ENCODE results near the gene ZCRB1. TPM values are rescaled to one million over a fixed set of nuclear protein-coding genes. Genes with fewer than 3 reads are reported as not detected.

ZCRB1 gene
- total RNA-seq, 1 donor from 2014 or later = 59.4 TPM

DNA sequence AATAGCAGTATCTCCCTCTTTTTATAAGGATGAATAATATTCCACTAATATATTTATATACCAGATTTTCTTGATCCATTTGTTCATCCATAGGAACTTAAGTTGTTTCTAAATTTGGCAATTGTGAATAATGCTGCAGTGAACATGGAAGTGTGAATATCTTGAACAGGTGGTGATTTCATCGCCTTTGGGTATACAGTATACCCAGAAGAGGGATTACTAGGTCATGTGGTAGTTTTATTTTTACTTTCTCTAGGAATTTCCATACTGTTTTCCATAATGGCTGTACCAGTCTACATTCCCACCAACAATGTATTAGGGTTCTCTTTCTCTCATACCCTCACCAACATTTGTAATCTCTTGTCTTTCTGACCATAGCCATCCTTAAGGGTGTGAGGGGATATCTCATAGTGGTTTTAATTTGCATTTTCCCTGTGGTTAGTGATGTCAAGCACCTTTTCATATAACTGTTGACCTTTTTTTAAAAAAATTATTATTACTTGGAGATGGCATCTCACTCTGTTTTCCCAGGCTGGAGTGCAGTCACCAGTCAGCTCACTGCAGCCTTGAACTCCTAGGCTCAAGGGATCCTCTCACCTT is 20.6 kb upstream of the ZCRB1 start:
- Mint-ChIP-seq H3K27me3 (ENCODE audit: low read depth) (no peaks in the 10 kb centered on the region), H3K27ac (ENCODE audit: unreplicated experiment) (no peak overlapping the region), H3K36me3 (ENCODE audit: low read depth) (peaks cover 11% of the 10 kb centered on the region), H3K4me3 (no peak overlapping the region), H3K4me1 (peaks cover 5% of the 10 kb centered on the region), H3K9me3 (no peaks in the 10 kb centered on the region)
- TF ChIP-seq, protein P1, sequence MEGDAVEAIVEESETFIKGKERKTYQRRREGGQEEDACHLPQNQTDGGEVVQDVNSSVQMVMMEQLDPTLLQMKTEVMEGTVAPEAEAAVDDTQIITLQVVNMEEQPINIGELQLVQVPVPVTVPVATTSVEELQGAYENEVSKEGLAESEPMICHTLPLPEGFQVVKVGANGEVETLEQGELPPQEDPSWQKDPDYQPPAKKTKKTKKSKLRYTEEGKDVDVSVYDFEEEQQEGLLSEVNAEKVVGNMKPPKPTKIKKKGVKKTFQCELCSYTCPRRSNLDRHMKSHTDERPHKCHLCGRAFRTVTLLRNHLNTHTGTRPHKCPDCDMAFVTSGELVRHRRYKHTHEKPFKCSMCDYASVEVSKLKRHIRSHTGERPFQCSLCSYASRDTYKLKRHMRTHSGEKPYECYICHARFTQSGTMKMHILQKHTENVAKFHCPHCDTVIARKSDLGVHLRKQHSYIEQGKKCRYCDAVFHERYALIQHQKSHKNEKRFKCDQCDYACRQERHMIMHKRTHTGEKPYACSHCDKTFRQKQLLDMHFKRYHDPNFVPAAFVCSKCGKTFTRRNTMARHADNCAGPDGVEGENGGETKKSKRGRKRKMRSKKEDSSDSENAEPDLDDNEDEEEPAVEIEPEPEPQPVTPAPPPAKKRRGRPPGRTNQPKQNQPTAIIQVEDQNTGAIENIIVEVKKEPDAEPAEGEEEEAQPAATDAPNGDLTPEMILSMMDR (conservative IDR thresholded peaks at IDR 0.05) = no peak
- DNase-seq (ENCODE audit: low read depth, low spot score) = no peak

DNA sequence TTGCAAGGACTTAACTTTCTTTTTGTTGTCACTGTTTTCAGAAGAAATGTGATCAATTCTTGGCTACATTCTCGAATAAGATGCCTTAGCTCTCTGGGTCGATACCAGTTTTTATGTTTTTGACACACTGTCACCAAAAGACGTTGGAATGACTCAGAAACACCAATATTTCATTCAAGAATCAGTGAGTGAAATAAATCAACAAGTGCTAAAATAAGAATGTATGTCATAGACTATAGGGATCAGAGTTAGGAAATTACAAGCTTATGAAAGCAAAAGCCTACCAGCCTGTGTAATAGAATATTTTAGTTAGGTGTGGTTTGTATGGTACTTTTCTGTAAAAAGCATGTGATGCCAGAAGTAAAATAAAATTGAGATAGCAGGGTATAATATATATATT is 17.8 kb upstream of the ZCRB1 start:
- DNase-seq (ENCODE audit: low read depth, low spot score) = no peak
- Mint-ChIP-seq H3K27me3 (ENCODE audit: low read depth) (no peaks in the 10 kb centered on the region), H3K36me3 (ENCODE audit: low read depth) (peaks cover 2% of the 10 kb centered on the region), H3K4me1 (peaks cover 5% of the 10 kb centered on the region), H3K4me3 (no peak overlapping the region), H3K27ac (ENCODE audit: unreplicated experiment) (no peak overlapping the region), H3K9me3 (no peaks in the 10 kb centered on the region)
- TF ChIP-seq, protein P1 (conservative IDR thresholded peaks at IDR 0.05) = no peak

DNA sequence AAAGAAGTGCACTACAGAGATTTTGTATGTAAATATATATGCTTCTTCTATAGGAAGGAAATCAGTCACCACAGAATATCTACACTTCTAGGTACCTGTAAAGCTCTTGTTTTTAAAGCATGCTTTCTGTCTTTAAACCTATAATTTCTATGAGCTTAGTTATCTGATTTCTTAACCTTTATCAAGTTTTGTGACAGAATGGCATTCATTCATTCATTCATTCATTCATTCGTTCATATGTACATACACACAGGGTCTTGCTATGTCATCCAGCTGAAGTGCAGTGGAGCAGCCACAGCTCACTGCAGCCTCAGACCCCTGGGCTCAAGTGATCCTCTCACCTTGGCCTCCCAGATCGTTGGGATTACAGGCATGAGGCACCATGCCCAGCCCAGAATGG is 16.1 kb upstream of the ZCRB1 start:
- TF ChIP-seq, protein P1 (conservative IDR thresholded peaks at IDR 0.05) = no peak
- no peak overlapping the region for H3K27ac Mint-ChIP-seq (ENCODE audit: unreplicated experiment)
- peaks cover 5% of the 10 kb centered on the region for H3K4me1 Mint-ChIP-seq
- H3K4me3 Mint-ChIP-seq = no peak overlapping the region
- no peaks in the 10 kb centered on the region for H3K36me3 Mint-ChIP-seq (ENCODE audit: low read depth)
- no peaks in the 10 kb centered on the region for H3K9me3 Mint-ChIP-seq
- no peak for DNase-seq (ENCODE audit: low read depth, low spot score)
- no peaks in the 10 kb centered on the region for H3K27me3 Mint-ChIP-seq (ENCODE audit: low read depth)

DNA sequence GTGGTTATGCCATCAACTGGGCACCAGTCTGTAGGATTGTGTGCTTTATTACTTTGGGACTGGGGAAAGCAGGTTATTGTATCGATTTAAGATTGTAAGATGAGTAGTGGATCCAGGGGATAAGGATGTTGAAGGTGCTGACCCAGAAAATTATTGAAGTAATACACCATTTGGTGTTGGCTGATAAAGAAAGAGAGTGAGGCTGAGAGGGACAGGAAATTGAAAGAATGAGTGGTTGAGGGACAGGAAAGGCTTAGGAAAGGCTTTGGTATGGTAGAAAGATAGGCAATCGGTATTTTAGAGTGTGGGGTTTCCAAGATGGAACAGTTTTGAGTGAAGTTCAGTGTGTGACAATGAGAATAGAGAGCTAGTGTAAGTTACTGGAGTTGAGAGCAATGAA is 12.4 kb upstream of the ZCRB1 start:
- Mint-ChIP-seq H3K27ac (ENCODE audit: unreplicated experiment) (no peak overlapping the region), H3K36me3 (ENCODE audit: low read depth) (no peaks in the 10 kb centered on the region)
- TF ChIP-seq, protein P1 (conservative IDR thresholded peaks at IDR 0.05) = no peak

GRCh38 chr12:42336286-42336685 is 10.4 kb upstream of the ZCRB1 start:
- Mint-ChIP-seq H3K9me3 (no peaks in the 10 kb centered on the region), H3K27me3 (ENCODE audit: low read depth) (no peaks in the 10 kb centered on the region), H3K27ac (ENCODE audit: unreplicated experiment) (no peak overlapping the region), H3K4me3 (no peak overlapping the region), H3K4me1 (no peaks in the 10 kb centered on the region), H3K36me3 (ENCODE audit: low read depth) (no peaks in the 10 kb centered on the region)
- DNase-seq (ENCODE audit: low read depth, low spot score) = no peak
- TF ChIP-seq, protein P1 (conservative IDR thresholded peaks at IDR 0.05) = no peak

More for the DNA sequence above, 12.4 kb upstream of the ZCRB1 start:
- no peaks in the 10 kb centered on the region for H3K9me3 Mint-ChIP-seq
- no peak for DNase-seq (ENCODE audit: low read depth, low spot score)
- no peak overlapping the region for H3K4me3 Mint-ChIP-seq
- no peaks in the 10 kb centered on the region for H3K27me3 Mint-ChIP-seq (ENCODE audit: low read depth)
- no peaks in the 10 kb centered on the region for H3K4me1 Mint-ChIP-seq

All from neural crest cell (in vitro differentiated cells).